HEK293 (cell line): ENCODE data around the gene PJA2.

Source experiments
- CTCF ChIP-seq: fragments of 450-650 bp; formaldehyde crosslinking; IDR thresholded peaks from 2 replicates; pipeline ENCODE4 v1.5.1; 2016; ENCODE audit warnings: missing biosample characterization, missing genetic modification characterization
- IKZF3 ChIP-seq: fragments of 450-650 bp; IDR thresholded peaks from 2 replicates; pipeline ENCODE4 v1.5.0; 2018; ENCODE audit warnings: missing biosample characterization, mild to moderate bottlenecking, missing genetic modification characterization, moderate library complexity
- SP2 ChIP-seq: fragments of 450-650 bp; formaldehyde crosslinking; IDR thresholded peaks from 2 replicates; pipeline ENCODE4 v1.5.1; 2016; ENCODE audit warnings: missing biosample characterization, missing genetic modification characterization
- YY1 ChIP-seq: fragments of 450-650 bp; formaldehyde crosslinking; IDR thresholded peaks from 2 replicates; pipeline ENCODE4 v1.5.1; 2018; ENCODE audit warnings: missing biosample characterization, missing genetic modification characterization
- ZBTB20 ChIP-seq: fragments of 450-650 bp; formaldehyde crosslinking; IDR thresholded peaks from 2 replicates; pipeline ENCODE4 v1.5.1; 2016; ENCODE audit warnings: missing biosample characterization, missing genetic modification characterization

- TF ChIP-seq CTCF (tag by site-specific recombination) = no peak
- TF ChIP-seq YY1 = no peak
- no peak for TF ChIP-seq ZBTB20 (tag by site-specific recombination)
- no peak for TF ChIP-seq SP2 (tag by site-specific recombination)
- TF ChIP-seq IKZF3 (tag by site-specific recombination) = no peak
Observed at GRCh38 chr5:109322694-109323093, 87.1 kb downstream of the PJA2 start.
